K562 (cell line): ENCODE measurements around the gene RET. TPM values are rescaled to one million over a fixed set of nuclear protein-coding genes. Genes with fewer than 3 reads are reported as not detected.

ENCODE experiments used
- ATAC-seq: fragments of 200-7000 bp; cut with Tn5 transposase; 3 replicates; pipeline ENCODE4 v1.9.1; 2020; ENCODE audit warnings: moderate library complexity
- BruUV-seq: library from RNA; stranded (reverse); fragments of 400-500 nt; replicated peaks from 2 replicates; lab custom pipeline; 2021; lab: Mats Ljungman, UMichigan
- CTCF ChIA-PET: fragments of 300-600 bp; formaldehyde crosslinking; extraction: SDS; loops from one replicate; lab custom pipeline; 2021; ENCODE audit warnings: low intra/inter-chr PET ratio; lab: Yijun Ruan, JAX
- POLR2A ChIA-PET: fragments of 300-600, 350-650 bp; sonication (Branson Sonifier 250); formaldehyde crosslinking; extraction: SDS; loops from one replicate; lab custom pipeline; 2021; ENCODE audit warnings: antibody characterized with exemption, inconsistent platforms; lab: Yijun Ruan, JAX
- DNase-seq, 4 experiments: peaks; one replicate each; pipeline versions ENCODE4 v3.0.0 to v3.0.0-alpha.2; 2011 to 2018; ENCODE audit warnings: low spot score in 3 of 4, mixed read lengths in 3 of 4; ENCODE audit errors: extremely low read depth in 1 of 4
- FAIRE-seq: peaks from 2 replicates; lab custom pipeline; 2011; peaks lifted over from hg19 to GRCh38; lab: Jason Lieb, UNC
- H2AFZ ChIP-seq: 2 replicates; pipeline ENCODE4 v1.6.0; 2011; ENCODE audit warnings: low read depth, low read length, control low read depth, inconsistent platforms
- H3K27ac ChIP-seq: fragments of 200-600 bp; 3 replicates; pipeline ENCODE4 v1.8.0; 2011; ENCODE audit warnings: low read depth, mild to moderate bottlenecking, control low read depth, inconsistent platforms, low read length, moderate library complexity, mixed read lengths; ENCODE audit errors: extremely low read depth
- H3K27me3 ChIP-seq, 2 experiments: fragments of 300-600 bp in 1 of 2; 2 replicates in 1 of 2; 3 replicates in 1 of 2; pipeline versions ENCODE4 v1.6.0 to v1.8.0; 2011; ENCODE audit warnings: inconsistent platforms in 2 of 2, low read length in 2 of 2, mild to moderate bottlenecking in 1 of 2, mixed read lengths in 1 of 2, moderate library complexity in 1 of 2; ENCODE audit not compliant: control insufficient read depth in 2 of 2, insufficient read depth in 2 of 2
- H3K36me3 ChIP-seq: fragments of 300-600 bp; 3 replicates; pipeline ENCODE4 v1.8.0; 2011; ENCODE audit warnings: mild to moderate bottlenecking, low read length, inconsistent platforms; ENCODE audit not compliant: control insufficient read depth, insufficient read depth
- H3K4me1 ChIP-seq, 2 experiments: fragments of 200-600 bp in 1 of 2; replicated peaks in 1 of 2; 2 replicates in 1 of 2; 3 replicates in 1 of 2; pipeline versions ENCODE4 v1.5.1 to v1.8.0; 2011; ENCODE audit warnings: inconsistent platforms in 2 of 2, low read length in 2 of 2, mild to moderate bottlenecking in 1 of 2, mixed read lengths in 1 of 2, moderate library complexity in 1 of 2; ENCODE audit not compliant: control insufficient read depth in 2 of 2, insufficient read depth in 2 of 2
- H3K4me2 ChIP-seq: 2 replicates; pipeline ENCODE4 v1.6.1; 2011; ENCODE audit warnings: low read length, control low read depth, inconsistent platforms, mixed read lengths; ENCODE audit not compliant: insufficient read depth
- H3K4me3 ChIP-seq: fragments of 200-600 bp; sonication (generic), shearing (Covaris generic); 2 replicates; pipeline ENCODE4 v1.5.1; 2016; ENCODE audit warnings: control low read depth, inconsistent platforms
- H3K79me2 ChIP-seq: fragments of 200-600 bp; 3 replicates; pipeline ENCODE4 v1.8.0; 2011; ENCODE audit warnings: low read length, inconsistent platforms; ENCODE audit not compliant: control insufficient read depth, insufficient read depth
- H3K9ac ChIP-seq, 2 experiments: 2 replicates each; pipeline versions ENCODE4 v1.6.0 to v1.6.1; 2011; ENCODE audit warnings: low read depth in 2 of 2, low read length in 2 of 2, control low read depth in 1 of 2, inconsistent platforms in 1 of 2, mild to moderate bottlenecking in 1 of 2, mixed read lengths in 1 of 2; ENCODE audit not compliant: insufficient read depth in 1 of 2
- H3K9me1 ChIP-seq: one replicate; pipeline ENCODE4 v1.6.0; 2011; ENCODE audit warnings: inconsistent platforms, mild to moderate bottlenecking, low read length, moderate library complexity; ENCODE audit not compliant: control insufficient read depth, insufficient read depth
- H3K9me3 ChIP-seq: replicated peaks from 2 replicates; pipeline ENCODE4 v1.5.1; 2011; ENCODE audit warnings: low read depth, low read length, inconsistent platforms; ENCODE audit not compliant: control insufficient read depth, insufficient read depth
- H4K20me1 ChIP-seq: replicated peaks from 2 replicates; pipeline ENCODE4 v1.6.1; 2011; ENCODE audit warnings: low read length, inconsistent platforms, mixed read lengths; ENCODE audit not compliant: control insufficient read depth, insufficient read depth
- GABPB1 ChIP-seq: sonication (generic); formaldehyde crosslinking; IDR thresholded peaks from 2 replicates; pipeline ENCODE4 v1.8.0; 2022; ENCODE audit warnings: mild to moderate bottlenecking, missing genetic modification reagents
- HEY1 ChIP-seq: fragments of 250-450 bp; sonication (Bioruptor Pico); IDR thresholded peaks from 2 replicates; pipeline ENCODE4 v1.5.0; 2020; ENCODE audit warnings: mild to moderate bottlenecking, moderate library complexity, borderline replicate concordance
- HOXB6 ChIP-seq: fragments of 250-450 bp; sonication (Bioruptor Pico); IDR thresholded peaks from 2 replicates; pipeline ENCODE4 v1.5.1; 2022; ENCODE audit warnings: mild to moderate bottlenecking, borderline replicate concordance
- TARDBP ChIP-seq: fragments of 450-650 bp; IDR thresholded peaks from 2 replicates; pipeline ENCODE4 v1.6.1; 2016
- ZNF316 ChIP-seq: fragments of 450-650 bp; IDR thresholded peaks from 2 replicates; pipeline ENCODE4 v1.6.1; 2016
- whole genome bisulfite sequencing: fragments of 100-300 bp; shearing (Covaris generic); methylation state at CpG from one replicate; pipeline ENCODE4 v1.1.6; 2016; ENCODE audit warnings: low coverage, mixed read lengths; ENCODE audit not compliant: insufficient coverage; ENCODE audit errors: missing lambda C conversion rate; 5-methylcytosine and 5-hydroxymethylcytosine counted together
- in situ Hi-C: fragments of 300-500 bp; cut with MboI; formaldehyde crosslinking; loops from 4 replicates; pipeline ENCODE4 v1.15.0; 2018; ENCODE audit warnings: inconsistent platforms, mixed read lengths
- intact Hi-C: fragments of 100-400 bp; cut with micrococcal nuclease; formaldehyde crosslinking; loops from 2 replicates; pipeline ENCODE4 v1.14.2; 2022
- polyA plus RNA-seq, 8 experiments: library from polyadenylated mRNA; depleted of rRNA in 4 of 8; stranded (reverse) in 5 of 8; unstranded in 3 of 8; fragments of >200 nt; fragmentation: Nextera tagmentation in 2 of 8; fragmentation: Illumina TruSeq in 1 of 8; extraction: Ambion mirVana in 2 of 8; extraction: Trizol in 1 of 8; gene quantifications; 2 replicates each; pipeline versions ENCODE4 v1.2.1 to v1.2.3, GENCODE V29; 2011 to 2014; ENCODE audit warnings: inconsistent platforms in 1 of 8, missing spikeins in 1 of 8
- total RNA-seq, 7 experiments: library from RNA; depleted of rRNA in 6 of 7; stranded (reverse); fragments of >200 nt in 6 of 7; fragmentation: Illumina TruSeq in 2 of 7; extraction: Trizol in 2 of 7; gene quantifications; 2 replicates each; pipeline versions ENCODE4 v1.2.1 to v1.2.3, GENCODE V29; 2011 to 2021; ENCODE audit warnings: low replicate concordance in 1 of 7
- TF ChIP-seq, protein P1 (sequence below): fragments of 450-650 bp; IDR thresholded peaks from 2 replicates; pipeline ENCODE4 v1.6.1; 2014; ENCODE audit warnings: low read depth, mild to moderate bottlenecking, moderate library complexity, borderline replicate concordance
- TF ChIP-seq, protein P2 (sequence below), 3 experiments: IDR thresholded peaks in 2 of 3; conservative IDR thresholded peaks in 1 of 3; 2 replicates each; pipeline ENCODE4 v1.5.1; 2011 to 2012; ENCODE audit warnings: low read length in 3 of 3, mild to moderate bottlenecking in 3 of 3, control low read depth in 2 of 3, improper control_type of control experiment in 1 of 3, inconsistent platforms in 1 of 3, low read depth in 1 of 3, mixed read lengths in 1 of 3, moderate library complexity in 1 of 3; ENCODE audit not compliant: insufficient read depth in 2 of 3
- TF ChIP-seq, protein P3 (sequence below): fragments of 250-450 bp; sonication (Bioruptor Pico); IDR thresholded peaks from 2 replicates; pipeline ENCODE4 v1.5.0; 2022; ENCODE audit warnings: mild to moderate bottlenecking

Gene RET
- total and polyA plus RNA-seq, 9 of the 15 experiments (the other 6 are each of a cell fraction or from before 2014, with no cell fraction given) = 0.04 to 0.05 TPM; not detected in 7

GRCh38 chr10:43075612-43076003 lies 1.3 kb upstream of the RET start:
- TF ChIP-seq, protein P1, sequence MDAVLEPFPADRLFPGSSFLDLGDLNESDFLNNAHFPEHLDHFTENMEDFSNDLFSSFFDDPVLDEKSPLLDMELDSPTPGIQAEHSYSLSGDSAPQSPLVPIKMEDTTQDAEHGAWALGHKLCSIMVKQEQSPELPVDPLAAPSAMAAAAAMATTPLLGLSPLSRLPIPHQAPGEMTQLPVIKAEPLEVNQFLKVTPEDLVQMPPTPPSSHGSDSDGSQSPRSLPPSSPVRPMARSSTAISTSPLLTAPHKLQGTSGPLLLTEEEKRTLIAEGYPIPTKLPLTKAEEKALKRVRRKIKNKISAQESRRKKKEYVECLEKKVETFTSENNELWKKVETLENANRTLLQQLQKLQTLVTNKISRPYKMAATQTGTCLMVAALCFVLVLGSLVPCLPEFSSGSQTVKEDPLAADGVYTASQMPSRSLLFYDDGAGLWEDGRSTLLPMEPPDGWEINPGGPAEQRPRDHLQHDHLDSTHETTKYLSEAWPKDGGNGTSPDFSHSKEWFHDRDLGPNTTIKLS = no peak
- TF ChIP-seq, protein P2, sequence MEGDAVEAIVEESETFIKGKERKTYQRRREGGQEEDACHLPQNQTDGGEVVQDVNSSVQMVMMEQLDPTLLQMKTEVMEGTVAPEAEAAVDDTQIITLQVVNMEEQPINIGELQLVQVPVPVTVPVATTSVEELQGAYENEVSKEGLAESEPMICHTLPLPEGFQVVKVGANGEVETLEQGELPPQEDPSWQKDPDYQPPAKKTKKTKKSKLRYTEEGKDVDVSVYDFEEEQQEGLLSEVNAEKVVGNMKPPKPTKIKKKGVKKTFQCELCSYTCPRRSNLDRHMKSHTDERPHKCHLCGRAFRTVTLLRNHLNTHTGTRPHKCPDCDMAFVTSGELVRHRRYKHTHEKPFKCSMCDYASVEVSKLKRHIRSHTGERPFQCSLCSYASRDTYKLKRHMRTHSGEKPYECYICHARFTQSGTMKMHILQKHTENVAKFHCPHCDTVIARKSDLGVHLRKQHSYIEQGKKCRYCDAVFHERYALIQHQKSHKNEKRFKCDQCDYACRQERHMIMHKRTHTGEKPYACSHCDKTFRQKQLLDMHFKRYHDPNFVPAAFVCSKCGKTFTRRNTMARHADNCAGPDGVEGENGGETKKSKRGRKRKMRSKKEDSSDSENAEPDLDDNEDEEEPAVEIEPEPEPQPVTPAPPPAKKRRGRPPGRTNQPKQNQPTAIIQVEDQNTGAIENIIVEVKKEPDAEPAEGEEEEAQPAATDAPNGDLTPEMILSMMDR (IDR thresholded peaks at IDR 0.05 in 2 of 3, conservative IDR thresholded peaks at IDR 0.05 in 1 of 3; ENCODE audit: insufficient read depth in 2 of 3, low read depth in 1 of 3, low read length in 3 of 3) = peak; percentile 15 to 33 (median 29); a peak in 2 of 6 replicates
- peak; percentile 22; the same call in 1 of the 2 replicates for TF ChIP-seq ZNF316
- no peak for TF ChIP-seq HEY1 (CRISPR knock-in tag)
- TF ChIP-seq, protein P3, sequence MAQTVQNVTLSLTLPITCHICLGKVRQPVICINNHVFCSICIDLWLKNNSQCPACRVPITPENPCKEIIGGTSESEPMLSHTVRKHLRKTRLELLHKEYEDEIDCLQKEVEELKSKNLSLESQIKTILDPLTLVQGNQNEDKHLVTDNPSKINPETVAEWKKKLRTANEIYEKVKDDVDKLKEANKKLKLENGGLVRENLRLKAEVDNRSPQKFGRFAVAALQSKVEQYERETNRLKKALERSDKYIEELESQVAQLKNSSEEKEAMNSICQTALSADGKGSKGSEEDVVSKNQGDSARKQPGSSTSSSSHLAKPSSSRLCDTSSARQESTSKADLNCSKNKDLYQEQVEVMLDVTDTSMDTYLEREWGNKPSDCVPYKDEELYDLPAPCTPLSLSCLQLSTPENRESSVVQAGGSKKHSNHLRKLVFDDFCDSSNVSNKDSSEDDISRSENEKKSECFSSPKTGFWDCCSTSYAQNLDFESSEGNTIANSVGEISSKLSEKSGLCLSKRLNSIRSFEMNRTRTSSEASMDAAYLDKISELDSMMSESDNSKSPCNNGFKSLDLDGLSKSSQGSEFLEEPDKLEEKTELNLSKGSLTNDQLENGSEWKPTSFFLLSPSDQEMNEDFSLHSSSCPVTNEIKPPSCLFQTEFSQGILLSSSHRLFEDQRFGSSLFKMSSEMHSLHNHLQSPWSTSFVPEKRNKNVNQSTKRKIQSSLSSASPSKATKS = no peak
- TF ChIP-seq TARDBP = no peak
- TF ChIP-seq HOXB6 = no peak
- no peak for TF ChIP-seq GABPB1 (CRISPR knock-in tag)
- TF ChIP-seq, all 486 proteins: peak for 2
- H3K36me3 ChIP-seq = no peaks in the 10 kb centered on the region
- CTCF ChIA-PET = no interaction called here
- peak; percentile 32 for ATAC-seq
- no peaks in the 10 kb centered on the region for H3K9me1 ChIP-seq
- peak; percentile 31 to 57 (median 47) for DNase-seq
- no peaks in the 10 kb centered on the region for H3K9me3 ChIP-seq
- in situ Hi-C loops (no loop called here), intact Hi-C loops (loop anchor here (5.0 to 10.0 kb wide), 3 partner anchors 37 to 91 kb away; no protein-coding TSS in a partner anchor)
- no peak overlapping the region for H3K27ac ChIP-seq
- H2AFZ ChIP-seq = no peak overlapping the region
- no peak overlapping the region for H3K4me3 ChIP-seq
- no peaks in the 10 kb centered on the region for H3K79me2 ChIP-seq
- 5% methylated on average over 5 of the region's 5 CpGs for WGBS
- BruUV-seq = no TSS peak
- no peak overlapping the region for H3K9ac ChIP-seq
- peaks cover 12% of the 10 kb centered on the region for H4K20me1 ChIP-seq
- H3K27me3 ChIP-seq = peaks cover 0 to 51% of the 10 kb centered on the region in 2 experiments; a peak in 2 of 5 replicates
- POLR2A ChIA-PET = interaction anchor here (1.2 kb wide), 1 partner anchor 9 kb away, joined by 4 read pairs; no protein-coding TSS in a partner anchor
- no peak for FAIRE-seq
- peaks cover 0 to 26% of the 10 kb centered on the region in 2 experiments; a peak in 2 of 5 replicates for H3K4me1 ChIP-seq
- no peak overlapping the region for H3K4me2 ChIP-seq
